ENCODE measurements around the gene NUP210L.
A peak's percentile ranks its signal among the peaks of the same experiment; 100 is the strongest.

NUP210L gene

DNA sequence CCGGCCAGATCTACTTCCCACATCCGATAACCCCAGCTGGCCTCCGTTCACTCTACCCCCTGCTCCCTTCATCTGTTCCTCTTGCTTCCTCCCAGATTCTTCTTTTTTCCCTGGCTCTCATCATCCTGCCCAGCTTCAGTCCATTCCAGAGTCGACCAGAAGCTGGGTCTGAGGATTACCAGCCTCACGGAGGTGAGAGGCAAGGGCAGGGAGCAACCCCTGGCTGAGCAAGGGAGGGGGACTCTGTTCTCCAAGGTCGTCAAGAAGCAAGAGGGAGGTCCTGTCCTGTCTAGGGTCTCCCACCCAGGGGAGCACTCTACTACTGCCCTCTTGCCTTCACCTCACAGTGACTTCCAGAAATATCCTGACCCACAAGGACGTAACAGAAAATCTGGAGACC, 181.3 kb downstream of the NUP210L start:
- TF ChIP-seq, protein P1, sequence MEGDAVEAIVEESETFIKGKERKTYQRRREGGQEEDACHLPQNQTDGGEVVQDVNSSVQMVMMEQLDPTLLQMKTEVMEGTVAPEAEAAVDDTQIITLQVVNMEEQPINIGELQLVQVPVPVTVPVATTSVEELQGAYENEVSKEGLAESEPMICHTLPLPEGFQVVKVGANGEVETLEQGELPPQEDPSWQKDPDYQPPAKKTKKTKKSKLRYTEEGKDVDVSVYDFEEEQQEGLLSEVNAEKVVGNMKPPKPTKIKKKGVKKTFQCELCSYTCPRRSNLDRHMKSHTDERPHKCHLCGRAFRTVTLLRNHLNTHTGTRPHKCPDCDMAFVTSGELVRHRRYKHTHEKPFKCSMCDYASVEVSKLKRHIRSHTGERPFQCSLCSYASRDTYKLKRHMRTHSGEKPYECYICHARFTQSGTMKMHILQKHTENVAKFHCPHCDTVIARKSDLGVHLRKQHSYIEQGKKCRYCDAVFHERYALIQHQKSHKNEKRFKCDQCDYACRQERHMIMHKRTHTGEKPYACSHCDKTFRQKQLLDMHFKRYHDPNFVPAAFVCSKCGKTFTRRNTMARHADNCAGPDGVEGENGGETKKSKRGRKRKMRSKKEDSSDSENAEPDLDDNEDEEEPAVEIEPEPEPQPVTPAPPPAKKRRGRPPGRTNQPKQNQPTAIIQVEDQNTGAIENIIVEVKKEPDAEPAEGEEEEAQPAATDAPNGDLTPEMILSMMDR (IDR thresholded peaks at IDR 0.05; ENCODE audit: borderline replicate concordance, insufficient read depth, low read depth, low read length), result no peak
- H3K4me3 ChIP-seq (ENCODE audit: low read depth, low read length), result no peak overlapping the region

DNA sequence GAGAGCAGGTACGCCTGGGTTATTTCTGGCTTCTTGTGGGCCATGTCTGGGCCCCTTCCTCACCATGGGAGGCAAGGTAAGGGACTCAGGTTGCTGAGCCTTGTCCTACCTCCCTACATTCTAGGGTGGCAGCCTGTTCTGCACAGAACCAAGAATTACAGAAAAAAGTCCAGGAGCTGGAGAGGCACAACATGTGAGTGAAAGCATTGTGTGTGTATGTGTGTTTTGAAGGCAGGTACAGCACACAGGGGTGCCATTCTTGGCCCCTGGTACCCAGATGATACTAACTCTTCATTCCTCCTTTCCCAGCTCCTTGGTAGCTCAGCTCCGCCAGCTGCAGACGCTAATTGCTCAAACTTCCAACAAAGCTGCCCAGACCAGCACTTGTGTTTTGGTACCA, 181.8 kb downstream of the NUP210L start:
- TF ChIP-seq, protein P1 (IDR thresholded peaks at IDR 0.05; ENCODE audit: borderline replicate concordance, insufficient read depth, low read depth, low read length), result no peak
- no peak overlapping the region for H3K4me3 ChIP-seq (ENCODE audit: low read depth, low read length)

DNA sequence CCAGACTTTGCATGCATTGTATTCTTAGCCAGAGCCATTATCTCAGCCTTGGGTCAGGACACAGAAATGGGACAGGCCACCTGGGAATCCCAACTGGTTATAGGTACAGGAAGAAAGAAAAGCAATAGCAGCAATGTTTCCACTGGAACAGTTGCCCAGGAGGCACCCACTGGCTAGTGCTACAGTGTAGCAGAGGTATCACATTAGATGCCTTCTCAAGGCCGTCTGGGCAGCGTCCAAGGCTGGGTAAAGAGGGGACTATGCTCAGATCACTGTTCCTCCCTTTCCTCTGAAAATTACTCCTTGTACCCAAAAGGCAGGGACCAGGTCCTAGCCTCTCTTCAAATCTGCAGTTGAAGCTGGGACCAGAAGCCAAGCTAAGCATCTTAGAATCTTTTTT, 184.5 kb downstream of the NUP210L start:
- TF ChIP-seq, protein P1 (IDR thresholded peaks at IDR 0.05; ENCODE audit: borderline replicate concordance, insufficient read depth, low read depth, low read length), result no peak
- no peak overlapping the region for H3K4me3 ChIP-seq (ENCODE audit: low read depth, low read length)

DNA sequence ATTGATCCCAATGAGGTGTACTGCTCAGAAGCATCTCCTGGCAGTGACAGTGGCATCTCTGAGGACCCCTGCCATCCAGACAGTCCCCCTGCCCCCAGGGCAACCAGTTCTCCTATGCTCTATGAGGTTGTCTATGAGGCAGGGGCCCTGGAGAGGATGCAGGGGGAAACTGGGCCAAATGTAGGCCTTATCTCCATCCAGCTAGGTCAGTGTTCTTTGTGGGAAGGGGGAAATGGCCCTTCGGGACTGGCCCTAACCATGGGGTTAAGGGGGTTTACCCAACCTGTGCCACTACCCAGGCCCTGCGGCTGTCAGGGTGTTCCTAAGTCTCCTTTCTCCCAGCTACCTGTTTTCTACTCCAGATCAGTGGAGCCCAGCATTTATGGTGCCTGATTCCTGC, 185.9 kb downstream of the NUP210L start:
- TF ChIP-seq, protein P1 (IDR thresholded peaks at IDR 0.05; ENCODE audit: borderline replicate concordance, insufficient read depth, low read depth, low read length), result no peak
- peak overlapping the region; percentile 39 for H3K4me3 ChIP-seq (ENCODE audit: low read depth, low read length)

DNA sequence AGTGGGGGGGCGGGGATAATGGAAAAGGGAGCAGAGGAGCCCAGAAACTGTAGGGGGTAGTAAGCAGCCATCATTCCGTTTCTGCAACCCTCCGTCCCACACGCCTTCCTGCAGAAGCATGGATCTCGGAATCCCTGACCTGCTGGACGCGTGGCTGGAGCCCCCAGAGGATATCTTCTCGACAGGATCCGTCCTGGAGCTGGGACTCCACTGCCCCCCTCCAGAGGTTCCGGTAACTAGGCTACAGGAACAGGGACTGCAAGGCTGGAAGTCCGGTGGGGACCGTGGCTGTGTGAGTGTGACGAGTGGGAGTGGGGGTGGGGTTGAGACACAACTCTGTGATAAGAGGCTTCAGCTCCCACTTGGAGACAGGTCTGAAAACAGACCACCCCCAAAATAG, 186.5 kb downstream of the NUP210L start:
- TF ChIP-seq, protein P1 (IDR thresholded peaks at IDR 0.05; ENCODE audit: borderline replicate concordance, insufficient read depth, low read depth, low read length), result no peak
- peak overlapping the region; percentile 39 for H3K4me3 ChIP-seq (ENCODE audit: low read depth, low read length)

DNA sequence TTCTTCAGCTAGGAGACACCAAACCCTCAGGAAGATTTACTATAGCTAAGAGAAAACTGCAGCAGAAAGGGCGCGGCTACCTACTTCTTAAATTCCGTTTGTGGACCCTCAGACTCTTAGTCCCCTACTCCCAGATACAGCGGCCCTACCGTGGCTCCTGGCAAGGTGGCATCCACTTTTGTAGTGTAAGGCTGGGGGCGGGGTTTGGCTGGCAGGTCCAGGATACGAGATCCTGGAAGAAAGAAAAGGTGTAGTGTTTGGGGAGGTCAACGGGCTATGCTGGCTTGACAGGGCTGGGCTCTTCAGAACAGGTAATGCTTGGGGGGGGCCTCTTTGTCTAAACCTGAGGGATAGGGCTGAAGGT, 186.9 kb downstream of the NUP210L start:
- TF ChIP-seq, protein P1 (IDR thresholded peaks at IDR 0.05; ENCODE audit: borderline replicate concordance, insufficient read depth, low read depth, low read length), result no peak
- peak overlapping the region; percentile 39 for H3K4me3 ChIP-seq (ENCODE audit: low read depth, low read length)

DNA sequence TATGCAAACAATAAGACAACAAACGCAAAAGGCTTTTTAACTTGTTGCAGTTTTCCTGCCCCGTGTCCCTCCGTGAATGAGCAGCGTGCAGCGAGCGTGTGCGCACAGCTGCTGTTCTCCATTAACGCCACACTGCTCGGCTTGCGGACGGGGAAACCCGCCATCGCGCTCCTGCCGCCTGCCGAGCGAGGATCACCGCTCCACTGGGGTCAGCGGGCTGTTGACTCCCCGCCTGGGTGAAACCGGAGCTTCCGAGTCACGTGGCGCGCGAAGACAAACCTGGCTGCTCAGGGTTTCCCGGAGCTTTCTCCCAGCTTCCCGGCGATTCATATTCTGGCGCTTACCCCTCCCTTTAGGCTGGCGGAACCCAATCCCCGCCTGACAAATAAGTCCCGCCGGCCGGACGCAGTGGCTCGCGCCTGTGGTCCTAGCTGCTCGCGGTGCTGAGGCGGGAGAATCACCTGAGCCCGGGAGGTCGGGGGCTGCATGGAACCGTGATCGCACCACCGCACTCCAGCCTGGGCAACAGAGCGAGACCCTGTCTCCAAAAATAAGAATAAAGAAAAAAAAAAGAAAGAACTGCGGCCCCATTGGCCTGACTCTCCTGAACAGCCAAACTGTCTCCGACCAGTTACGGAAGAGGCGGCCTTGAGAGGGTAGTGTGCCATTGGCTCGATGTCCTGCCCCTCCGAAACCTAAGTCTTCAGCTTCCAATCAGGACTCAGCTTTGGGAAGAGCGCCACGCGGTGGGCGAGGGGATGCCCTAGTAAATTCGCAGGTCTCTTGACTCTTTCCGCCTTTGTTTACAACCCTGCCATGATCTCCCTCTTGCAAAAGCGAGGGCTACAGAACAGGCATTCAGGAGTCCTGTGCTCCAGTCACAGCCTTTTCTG, 187.5 kb downstream of the NUP210L start, which contains the start of gene CREB3L4:
Gene CREB3L4, plus strand, starts transcription at position 796 of the 893 bp plus-strand sequence. CDS start 624 bp downstream, outside the sequence.
- peak within 1 kb of the TSS; percentile 58 for H3K4me3 ChIP-seq (ENCODE audit: low read depth, low read length)
- TF ChIP-seq, protein P1 (IDR thresholded peaks at IDR 0.05; ENCODE audit: borderline replicate concordance, insufficient read depth, low read depth, low read length), result peak; percentile 43; the same call in 1 of the 2 replicates

Measured in GM12875 (cell line).